ENCODE measurements around the gene IL12A.

GRCh38 chr3:160035757-160036156 lies 47.1 kb downstream of the IL12A start:
- TF ChIP-seq POLR2A (IDR thresholded peaks at IDR 0.05) (no peak), CTCF (IDR thresholded peaks at IDR 0.05) (no peak)
